ENCODE measurements around the gene SHCBP1.
"Not testable (repeated sequence)": the region's sequence is repeated elsewhere in the genome, so short reads cannot be mapped to it uniquely, and the experiment has no call there.

The SHCBP1 gene

DNA sequence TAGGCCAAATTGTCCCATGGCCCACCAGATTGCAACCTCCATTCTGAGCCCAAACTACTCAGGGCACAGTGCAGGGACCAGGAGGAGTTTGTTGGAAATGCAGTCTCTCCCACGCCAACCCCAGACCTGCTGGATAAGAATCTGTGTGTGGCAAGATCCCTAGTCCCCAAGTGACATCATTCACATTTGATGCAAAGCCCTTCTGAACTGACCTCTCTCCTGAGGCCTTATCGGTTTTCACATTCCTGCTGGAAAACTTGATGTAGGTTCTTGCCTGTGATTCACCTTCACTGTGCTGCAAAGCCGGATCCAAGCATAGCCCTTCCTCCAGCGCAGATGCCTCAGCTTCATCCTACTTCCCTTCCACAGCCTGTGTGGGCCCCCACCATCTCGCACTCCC is 6.6 kb upstream of the SHCBP1 start:
- Histone ChIP-seq H3K36me3 (ENCODE audit: control insufficient read depth, insufficient read depth, low read length) (no peaks in the 10 kb centered on the region), H3K9ac (ENCODE audit: low read length) (no peak overlapping the region), H3K27ac (ENCODE audit: low read depth, low read length) (no peak overlapping the region), H3K4me3 (ENCODE audit: low read length) (no peak overlapping the region), H3K4me1 (ENCODE audit: control insufficient read depth, insufficient read depth, low read length) (no peaks in the 10 kb centered on the region), H3K27me3 (ENCODE audit: control insufficient read depth, insufficient read depth, low read length) (no peaks in the 10 kb centered on the region)

DNA sequence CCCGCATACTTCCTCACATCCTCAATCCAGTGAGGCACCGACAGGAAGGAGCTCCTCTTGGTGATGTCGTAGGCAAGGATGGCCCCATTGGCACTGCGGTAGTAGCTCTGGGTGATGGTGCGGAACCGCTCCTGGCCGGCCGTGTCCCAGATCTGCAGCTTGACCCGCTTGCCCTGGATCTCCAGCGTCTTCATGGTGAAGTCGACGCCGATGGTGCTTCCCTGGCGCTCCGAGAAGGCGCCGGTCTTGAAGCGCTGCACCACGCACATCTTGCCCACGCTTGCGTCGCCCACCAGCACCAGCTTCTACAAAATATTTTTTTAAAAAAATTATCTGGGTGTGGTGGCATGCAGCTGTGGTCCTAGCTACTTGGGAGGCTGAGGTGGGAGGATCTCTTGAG is 5.5 kb upstream of the SHCBP1 start:
- not testable (repeated sequence) for H3K27me3 ChIP-seq (ENCODE audit: control insufficient read depth, insufficient read depth, low read length); H3K4me3 ChIP-seq (ENCODE audit: low read length); H3K9ac ChIP-seq (ENCODE audit: low read length); H3K36me3 ChIP-seq (ENCODE audit: control insufficient read depth, insufficient read depth, low read length); H3K4me1 ChIP-seq (ENCODE audit: control insufficient read depth, insufficient read depth, low read length); H3K27ac ChIP-seq (ENCODE audit: low read depth, low read length)

DNA sequence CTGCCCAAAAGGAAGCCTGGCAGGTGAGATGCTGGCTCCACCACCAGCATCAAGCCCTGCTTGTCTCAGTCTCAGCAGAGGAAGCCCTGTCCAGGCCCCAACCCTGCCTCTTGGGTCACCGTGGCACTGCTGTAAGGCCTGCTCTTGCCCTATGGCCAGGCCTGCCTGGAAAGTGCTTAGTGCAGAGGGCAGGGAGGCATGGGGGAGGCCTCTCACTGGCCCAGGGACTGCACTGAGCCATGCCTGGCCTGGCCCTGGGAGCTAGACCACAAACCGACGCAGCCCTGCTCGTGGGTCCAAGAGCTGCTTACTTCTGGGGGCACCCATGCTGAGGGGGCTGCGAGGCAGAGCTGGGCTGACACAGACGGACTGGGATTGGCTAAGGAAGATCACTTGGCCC is 3.7 kb upstream of the SHCBP1 start:
- not testable (repeated sequence) for H3K9ac ChIP-seq (ENCODE audit: low read length); H3K27ac ChIP-seq (ENCODE audit: low read depth, low read length); H3K27me3 ChIP-seq (ENCODE audit: control insufficient read depth, insufficient read depth, low read length); H3K4me3 ChIP-seq (ENCODE audit: low read length); H3K4me1 ChIP-seq (ENCODE audit: control insufficient read depth, insufficient read depth, low read length); H3K36me3 ChIP-seq (ENCODE audit: control insufficient read depth, insufficient read depth, low read length)

GRCh38 chr16:46623707-46624106 is 2.5 kb upstream of the SHCBP1 start:
- H3K4me3 ChIP-seq (ENCODE audit: low read length); H3K27ac ChIP-seq (ENCODE audit: low read depth, low read length); H3K27me3 ChIP-seq (ENCODE audit: control insufficient read depth, insufficient read depth, low read length); H3K36me3 ChIP-seq (ENCODE audit: control insufficient read depth, insufficient read depth, low read length); H3K9ac ChIP-seq (ENCODE audit: low read length); H3K4me1 ChIP-seq (ENCODE audit: control insufficient read depth, insufficient read depth, low read length): not testable (repeated sequence)

DNA sequence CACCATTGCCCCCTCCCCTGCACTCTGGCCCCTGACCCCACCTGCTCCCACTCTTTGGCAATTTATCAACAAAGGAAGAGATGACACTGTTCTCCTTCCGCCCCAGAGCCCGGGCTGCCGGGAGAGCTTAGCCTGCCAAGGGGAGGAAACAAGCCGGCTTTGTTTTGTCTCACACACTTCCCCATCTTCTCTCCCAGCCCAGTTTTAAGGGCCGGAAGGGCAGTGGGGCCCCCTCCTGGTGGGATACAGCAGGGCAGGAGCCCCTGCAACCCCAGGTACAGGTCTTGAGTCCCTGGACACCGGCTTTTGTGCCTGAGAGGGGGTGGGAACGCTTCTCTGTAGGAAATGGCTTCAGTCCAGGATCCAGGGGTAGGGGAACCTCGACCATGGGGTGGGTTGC is 2.1 kb upstream of the SHCBP1 start:
- not testable (repeated sequence) for H3K4me3 ChIP-seq (ENCODE audit: low read length); H3K27ac ChIP-seq (ENCODE audit: low read depth, low read length); H3K27me3 ChIP-seq (ENCODE audit: control insufficient read depth, insufficient read depth, low read length); H3K4me1 ChIP-seq (ENCODE audit: control insufficient read depth, insufficient read depth, low read length); H3K9ac ChIP-seq (ENCODE audit: low read length); H3K36me3 ChIP-seq (ENCODE audit: control insufficient read depth, insufficient read depth, low read length)

DNA sequence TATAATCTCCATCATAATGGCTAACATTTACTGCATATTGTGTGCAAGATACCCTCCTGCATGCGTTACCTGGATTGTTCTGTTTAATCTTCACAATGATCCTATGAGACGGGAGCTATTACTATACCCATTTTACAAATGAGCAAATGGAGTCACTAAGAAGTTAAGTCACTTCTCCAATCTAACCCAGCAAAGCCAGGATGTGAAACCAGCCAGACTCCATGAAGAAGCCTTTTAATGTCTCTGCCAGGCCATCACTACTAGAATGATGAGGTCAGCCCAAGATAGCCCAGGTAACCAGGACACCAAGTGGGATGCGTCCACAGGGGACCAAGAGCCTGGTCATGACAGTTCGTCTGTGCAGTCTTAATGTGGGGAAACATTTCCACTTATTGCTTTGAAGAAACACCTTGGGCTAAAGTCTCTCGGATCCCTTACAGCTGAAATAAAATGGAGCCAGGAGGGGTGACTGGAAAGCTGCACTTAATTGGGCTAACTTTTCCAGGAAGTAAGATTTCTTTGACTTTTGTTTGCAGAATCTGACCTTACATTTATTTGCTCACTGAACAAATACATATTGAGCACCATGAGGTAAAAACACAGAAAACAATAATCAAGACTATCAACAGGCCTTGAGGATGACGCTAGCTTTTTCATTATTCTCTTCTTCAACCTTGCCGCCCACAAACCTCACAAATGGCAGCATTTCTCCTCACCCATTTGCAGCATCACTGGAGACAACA is 926 bp upstream of the SHCBP1 start:
- no peak overlapping the region for H3K27ac ChIP-seq (ENCODE audit: low read depth, low read length)
- no peak overlapping the region for H3K9ac ChIP-seq (ENCODE audit: low read length)
- H3K4me3 ChIP-seq (ENCODE audit: low read length) = no peak overlapping the region
- no peaks in the 10 kb centered on the region for H3K36me3 ChIP-seq (ENCODE audit: control insufficient read depth, insufficient read depth, low read length)
- no peaks in the 10 kb centered on the region for H3K4me1 ChIP-seq (ENCODE audit: control insufficient read depth, insufficient read depth, low read length)
- H3K27me3 ChIP-seq (ENCODE audit: control insufficient read depth, insufficient read depth, low read length) = no peaks in the 10 kb centered on the region

DNA sequence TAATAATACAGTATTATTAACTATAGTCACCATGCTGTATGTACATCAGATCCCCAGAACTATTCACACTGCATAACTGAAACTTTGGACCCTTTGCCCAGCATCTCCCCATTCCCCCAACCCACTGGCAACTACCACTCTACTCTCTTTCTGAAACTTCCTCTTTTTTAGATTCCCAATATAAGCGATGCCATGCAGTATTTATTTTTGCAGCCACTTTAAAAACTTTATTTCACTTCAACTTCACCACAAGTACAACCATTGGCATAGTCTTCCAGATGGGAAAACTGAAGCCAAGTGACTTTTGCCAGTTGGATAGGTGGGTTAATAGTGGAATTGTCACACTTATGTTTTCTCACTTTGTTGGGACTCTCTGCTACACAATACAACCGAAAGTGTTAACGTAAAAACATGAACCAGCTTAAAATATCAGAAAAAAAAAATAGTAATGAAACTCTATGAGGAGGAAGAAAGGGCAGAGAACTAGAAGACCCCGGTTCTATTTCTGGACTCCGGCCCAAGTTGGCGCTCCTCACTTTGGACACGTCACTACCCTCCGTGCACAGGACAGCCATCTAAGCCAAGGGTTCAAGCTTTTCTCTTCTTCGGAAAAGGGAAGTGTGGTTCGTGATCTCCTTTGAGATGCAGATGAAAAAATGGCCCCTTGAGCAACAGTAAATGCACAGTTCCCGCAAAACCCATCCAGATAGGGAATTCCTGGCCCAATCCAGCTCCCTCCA is 743 bp downstream of the SHCBP1 start:
- Histone ChIP-seq H3K4me1 (ENCODE audit: control insufficient read depth, insufficient read depth, low read length) (no peaks in the 10 kb centered on the region), H3K27me3 (ENCODE audit: control insufficient read depth, insufficient read depth, low read length) (no peaks in the 10 kb centered on the region), H3K9ac (ENCODE audit: low read length) (no peak overlapping the region), H3K36me3 (ENCODE audit: control insufficient read depth, insufficient read depth, low read length) (no peaks in the 10 kb centered on the region), H3K27ac (ENCODE audit: low read depth, low read length) (no peak overlapping the region), H3K4me3 (ENCODE audit: low read length) (peak overlapping the region; percentile 69)

GRCh38 chr16:46618516-46618915 is 2.7 kb downstream of the SHCBP1 start:
- H3K9ac ChIP-seq (ENCODE audit: low read length) = no peak overlapping the region

DNA sequence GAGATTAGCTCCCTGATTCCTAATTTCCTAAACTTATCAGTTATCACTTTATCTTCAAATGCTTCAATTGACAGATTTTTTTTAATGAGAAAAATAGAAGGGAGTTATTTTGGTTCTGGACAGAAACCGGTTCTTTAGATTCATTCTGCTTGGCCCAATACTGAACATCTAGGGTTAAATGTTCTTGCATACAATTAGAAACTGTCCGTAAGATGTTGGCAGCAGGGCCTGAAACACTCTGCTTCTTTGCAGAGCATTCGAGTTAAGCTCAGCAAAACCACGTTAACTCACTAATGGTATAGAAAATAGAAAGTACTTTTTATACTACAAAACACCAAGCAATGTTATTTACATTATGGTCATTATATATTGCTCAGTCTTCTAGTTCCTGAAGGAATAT is 7.2 kb downstream of the SHCBP1 start:
- H3K27ac ChIP-seq (ENCODE audit: low read depth, low read length) = no peak overlapping the region
- no peak overlapping the region for H3K4me3 ChIP-seq (ENCODE audit: low read length)
- no peak overlapping the region for H3K9ac ChIP-seq (ENCODE audit: low read length)
- no peaks in the 10 kb centered on the region for H3K27me3 ChIP-seq (ENCODE audit: control insufficient read depth, insufficient read depth, low read length)
- H3K4me1 ChIP-seq (ENCODE audit: control insufficient read depth, insufficient read depth, low read length) = no peaks in the 10 kb centered on the region
- no peaks in the 10 kb centered on the region for H3K36me3 ChIP-seq (ENCODE audit: control insufficient read depth, insufficient read depth, low read length)

More at GRCh38 chr16:46618516-46618915, 2.7 kb downstream of the SHCBP1 start:
- Histone ChIP-seq H3K4me3 (ENCODE audit: low read length) (no peak overlapping the region), H3K4me1 (ENCODE audit: control insufficient read depth, insufficient read depth, low read length) (no peaks in the 10 kb centered on the region), H3K27me3 (ENCODE audit: control insufficient read depth, insufficient read depth, low read length) (no peaks in the 10 kb centered on the region), H3K27ac (ENCODE audit: low read depth, low read length) (no peak overlapping the region), H3K36me3 (ENCODE audit: control insufficient read depth, insufficient read depth, low read length) (no peaks in the 10 kb centered on the region)

DNA sequence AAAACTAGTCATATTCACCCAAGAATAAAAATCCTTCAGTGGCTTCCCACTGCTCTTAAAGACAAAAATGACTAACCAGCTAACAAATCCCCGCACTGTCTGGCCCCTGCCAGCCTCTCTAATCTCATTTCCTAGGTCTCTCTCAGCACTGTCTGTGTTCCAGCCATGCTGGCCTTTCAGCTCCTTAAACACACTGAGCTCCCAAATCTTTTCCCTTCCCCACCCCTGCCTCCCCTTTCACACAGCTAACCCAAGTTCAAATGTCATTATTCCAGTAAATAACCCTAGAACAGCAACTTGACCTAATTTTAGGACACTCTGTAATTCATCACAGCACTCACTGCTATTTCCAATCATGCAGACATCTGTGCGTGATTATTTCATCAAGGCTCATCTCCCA is 7.8 kb downstream of the SHCBP1 start:
- Histone ChIP-seq H3K27ac (ENCODE audit: low read depth, low read length) (no peak overlapping the region), H3K36me3 (ENCODE audit: control insufficient read depth, insufficient read depth, low read length) (no peaks in the 10 kb centered on the region), H3K9ac (ENCODE audit: low read length) (no peak overlapping the region), H3K4me1 (ENCODE audit: control insufficient read depth, insufficient read depth, low read length) (no peaks in the 10 kb centered on the region), H3K4me3 (ENCODE audit: low read length) (no peak overlapping the region), H3K27me3 (ENCODE audit: control insufficient read depth, insufficient read depth, low read length) (no peaks in the 10 kb centered on the region)

- no peaks in the 10 kb centered on the region for H3K4me1 ChIP-seq (ENCODE audit: control insufficient read depth, insufficient read depth, low read length)
- H3K36me3 ChIP-seq (ENCODE audit: control insufficient read depth, insufficient read depth, low read length) = no peaks in the 10 kb centered on the region
- no peak overlapping the region for H3K27ac ChIP-seq (ENCODE audit: low read depth, low read length)
- no peaks in the 10 kb centered on the region for H3K27me3 ChIP-seq (ENCODE audit: control insufficient read depth, insufficient read depth, low read length)
- no peak overlapping the region for H3K9ac ChIP-seq (ENCODE audit: low read length)
- H3K4me3 ChIP-seq (ENCODE audit: low read length) = no peak overlapping the region
Observed at GRCh38 chr16:46612121-46612520, 9.1 kb downstream of the SHCBP1 start.

DNA sequence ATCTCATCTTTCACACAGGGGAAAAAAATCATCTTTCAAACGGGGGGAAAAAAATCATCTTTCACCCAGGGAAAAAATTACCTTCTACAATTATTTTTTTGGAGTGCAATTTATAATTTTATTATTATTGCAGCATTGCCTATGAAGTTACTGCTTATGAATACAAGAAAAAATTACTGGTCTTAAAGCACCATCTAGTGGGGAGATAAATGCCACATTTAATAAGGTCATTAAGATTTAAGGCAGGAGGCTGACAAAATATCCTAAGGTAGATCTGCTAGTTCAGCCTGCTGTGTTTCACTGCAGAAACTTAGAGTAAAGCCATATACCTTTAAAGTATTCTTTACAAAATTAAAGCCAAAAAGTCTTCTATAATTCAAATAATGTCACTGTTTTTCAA is 13.7 kb downstream of the SHCBP1 start:
- no peaks in the 10 kb centered on the region for H3K4me1 ChIP-seq (ENCODE audit: control insufficient read depth, insufficient read depth, low read length)
- H3K9ac ChIP-seq (ENCODE audit: low read length) = no peak overlapping the region
- H3K4me3 ChIP-seq (ENCODE audit: low read length) = no peak overlapping the region
- H3K36me3 ChIP-seq (ENCODE audit: control insufficient read depth, insufficient read depth, low read length) = no peaks in the 10 kb centered on the region
- no peak overlapping the region for H3K27ac ChIP-seq (ENCODE audit: low read depth, low read length)
- no peaks in the 10 kb centered on the region for H3K27me3 ChIP-seq (ENCODE audit: control insufficient read depth, insufficient read depth, low read length)

DNA sequence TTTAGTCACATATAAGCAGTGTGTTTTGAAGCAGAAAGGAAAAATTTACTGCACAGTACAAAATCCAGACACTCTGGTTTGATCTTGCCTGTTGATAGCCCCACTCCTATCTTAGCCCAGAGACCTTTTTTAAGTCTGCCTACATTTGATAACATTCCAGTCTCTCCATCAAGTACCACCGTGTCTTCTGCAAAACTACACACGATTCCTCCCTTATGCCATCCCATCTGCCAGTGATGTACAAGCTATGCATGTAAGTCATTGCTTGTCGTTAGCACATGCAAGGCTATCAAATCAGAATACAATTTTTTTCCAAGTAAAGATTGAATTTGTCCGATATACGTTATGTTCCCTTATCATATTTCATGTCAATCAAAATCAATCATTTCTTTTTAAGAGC is 14.9 kb downstream of the SHCBP1 start:
- Histone ChIP-seq H3K27ac (ENCODE audit: low read depth, low read length) (no peak overlapping the region), H3K4me1 (ENCODE audit: control insufficient read depth, insufficient read depth, low read length) (no peaks in the 10 kb centered on the region), H3K27me3 (ENCODE audit: control insufficient read depth, insufficient read depth, low read length) (no peaks in the 10 kb centered on the region), H3K36me3 (ENCODE audit: control insufficient read depth, insufficient read depth, low read length) (no peaks in the 10 kb centered on the region), H3K4me3 (ENCODE audit: low read length) (no peak overlapping the region), H3K9ac (ENCODE audit: low read length) (no peak overlapping the region)
